HepG2 (cell line): ENCODE data around the gene DNAH9. TPM values are rescaled to one million over a fixed set of nuclear protein-coding genes. Genes with fewer than 3 reads are reported as not detected.

Experiments used
- ATAC-seq: fragments of 200-7000 bp; cut with Tn5 transposase; 3 replicates; pipeline ENCODE4 v1.9.1; 2020; ENCODE audit warnings: mild to moderate bottlenecking, moderate library complexity
- BruUV-seq: library from RNA; stranded (reverse); fragments of 400-500 nt; replicated peaks from 2 replicates; lab custom pipeline; 2021; lab: Mats Ljungman, UMichigan
- CTCF ChIA-PET: fragments of 300-600 bp; formaldehyde crosslinking; extraction: SDS; loops from one replicate; lab custom pipeline; 2021; ENCODE audit warnings: low total read pairs, inconsistent platforms, low intra/inter-chr PET ratio; lab: Yijun Ruan, JAX
- POLR2A ChIA-PET: fragments of 350-600 bp; sonication (Branson Sonifier 250); formaldehyde crosslinking; loops from one replicate; lab custom pipeline; 2020; ENCODE audit warnings: antibody characterized with exemption, inconsistent platforms; lab: Yijun Ruan, JAX
- DNase-seq: peaks from one replicate; pipeline ENCODE4 v3.0.0-alpha.2; 2015; ENCODE audit warnings: low spot score
- FAIRE-seq: peaks from 3 replicates; lab custom pipeline; 2011; peaks lifted over from hg19 to GRCh38; lab: Jason Lieb, UNC
- H2AFZ ChIP-seq: one replicate; pipeline ENCODE4 v1.6.1; 2011; ENCODE audit warnings: low read length, inconsistent platforms
- H3K27ac ChIP-seq: fragments of 300-600 bp; 3 replicates; pipeline ENCODE4 v1.8.0; 2011; ENCODE audit warnings: mixed run types, mild to moderate bottlenecking, mixed read lengths, low read length, inconsistent platforms; ENCODE audit not compliant: insufficient read depth; ENCODE audit errors: extremely low read length
- H3K27me3 ChIP-seq, 2 experiments: fragments of 200-600 bp in 1 of 2; 2 replicates in 1 of 2; 3 replicates in 1 of 2; pipeline versions ENCODE4 v1.6.0 to v1.8.0; 2011; ENCODE audit warnings: low read length in 2 of 2, mild to moderate bottlenecking in 2 of 2, moderate library complexity in 2 of 2, inconsistent platforms in 1 of 2; ENCODE audit not compliant: insufficient read depth in 2 of 2, control insufficient read depth in 1 of 2
- H3K36me3 ChIP-seq, 2 experiments: fragments of 200-600 bp in 1 of 2; replicated peaks in 1 of 2; 2 replicates in 1 of 2; 3 replicates in 1 of 2; pipeline versions ENCODE4 v1.5.1 to v1.8.0; 2011; ENCODE audit warnings: low read length in 2 of 2, inconsistent platforms in 1 of 2; ENCODE audit not compliant: insufficient read depth in 2 of 2, control insufficient read depth in 1 of 2
- H3K4me1 ChIP-seq: 2 replicates; pipeline ENCODE4 v1.5.1; 2012; ENCODE audit warnings: low read length, inconsistent platforms; ENCODE audit not compliant: insufficient read depth
- H3K4me2 ChIP-seq: 2 replicates; pipeline ENCODE4 v1.6.0; 2011; ENCODE audit warnings: low read depth, low read length, inconsistent platforms
- H3K4me3 ChIP-seq, 3 experiments: fragments of 200-600 bp in 1 of 3; sonication (generic), shearing (Covaris generic) in 1 of 3; replicated peaks in 1 of 3; 2 replicates each; pipeline ENCODE4 v1.5.1; 2011 to 2016; ENCODE audit warnings: low read length in 3 of 3, inconsistent platforms in 2 of 3, low read depth in 2 of 3, mild to moderate bottlenecking in 2 of 3, control low read depth in 1 of 3, mixed read lengths in 1 of 3; ENCODE audit not compliant: insufficient read depth in 1 of 3
- H3K79me2 ChIP-seq: one replicate; pipeline ENCODE4 v1.6.1; 2011; ENCODE audit warnings: low read length, inconsistent platforms; ENCODE audit not compliant: insufficient read depth
- H3K9ac ChIP-seq: 2 replicates; pipeline ENCODE4 v1.6.0; 2011; ENCODE audit warnings: mild to moderate bottlenecking, low read depth, low read length, inconsistent platforms; ENCODE audit not compliant: insufficient read depth
- H3K9me3 ChIP-seq: 2 replicates; pipeline ENCODE4 v1.5.1; 2012; ENCODE audit warnings: mild to moderate bottlenecking, low read length
- H4K20me1 ChIP-seq: 2 replicates; pipeline ENCODE4 v1.6.0; 2011; ENCODE audit warnings: inconsistent platforms, mild to moderate bottlenecking, low read length, moderate library complexity; ENCODE audit not compliant: insufficient read depth
- MAFF ChIP-seq: IDR thresholded peaks from 2 replicates; pipeline ENCODE4 v1.6.1; 2011; ENCODE audit warnings: low read depth, low read length, improper control_type of control experiment
- MAFK ChIP-seq, 2 experiments: IDR thresholded peaks in 1 of 2; conservative IDR thresholded peaks in 1 of 2; 2 replicates each; pipeline ENCODE4 v1.6.1; 2011; ENCODE audit warnings: improper control_type of control experiment in 2 of 2, low read length in 2 of 2
- NFRKB ChIP-seq: fragments of 450-650 bp; IDR thresholded peaks from 2 replicates; pipeline ENCODE4 v1.6.1; 2017
- POLR2A ChIP-seq, 2 experiments: IDR thresholded peaks; 2 replicates each; pipeline ENCODE4 v1.6.1; 2011; ENCODE audit warnings: low read depth in 2 of 2, low read length in 2 of 2, mild to moderate bottlenecking in 1 of 2, moderate library complexity in 1 of 2; ENCODE audit not compliant: insufficient read depth in 1 of 2
- POLR2AphosphoS5 ChIP-seq: IDR thresholded peaks from 2 replicates; pipeline ENCODE4 v1.6.1; 2012; ENCODE audit warnings: low read depth, low read length
- RBM39 ChIP-seq: fragments of 200-400 bp; formaldehyde crosslinking; IDR thresholded peaks from one replicate; pipeline ENCODE4 v1.6.1; 2018; ENCODE audit warnings: antibody characterized with exemption, mild to moderate bottlenecking, low read depth, low read length; ENCODE audit not compliant: poor library complexity, severe bottlenecking
- SNAI1 ChIP-seq: sonication (generic); formaldehyde crosslinking; IDR thresholded peaks from 2 replicates; pipeline ENCODE4 v1.5.0; 2020; ENCODE audit warnings: mild to moderate bottlenecking, missing genetic modification reagents, borderline replicate concordance
- STAT6 ChIP-seq: sonication (generic); formaldehyde crosslinking; IDR thresholded peaks from 2 replicates; pipeline ENCODE4 v1.4.0; 2020; ENCODE audit warnings: missing genetic modification reagents, mild to moderate bottlenecking, borderline replicate concordance
- ZBTB7A ChIP-seq: sonication (generic); formaldehyde crosslinking; IDR thresholded peaks from 2 replicates; pipeline ENCODE4 v1.8.0; 2022; ENCODE audit warnings: mild to moderate bottlenecking, missing genetic modification reagents
- ZNF691 ChIP-seq: sonication (generic); formaldehyde crosslinking; IDR thresholded peaks from 2 replicates; pipeline ENCODE4 v1.4.0; 2020; ENCODE audit warnings: missing genetic modification reagents, low read depth, mild to moderate bottlenecking, borderline replicate concordance
- ZNF724P ChIP-seq: sonication (generic); formaldehyde crosslinking; IDR thresholded peaks from 2 replicates; pipeline ENCODE4 v1.8.0; 2022; ENCODE audit warnings: missing genetic modification reagents, borderline replicate concordance
- WGBS: methylation state at CpG from one replicate; pipeline ENCODE4 v1.1.6; 2017; ENCODE audit warnings: low lambda C conversion rate; 5-methylcytosine and 5-hydroxymethylcytosine counted together
- in situ Hi-C: cut with HindIII; loops from 2 replicates; pipeline ENCODE4 v1.10.0; 2017; ENCODE audit warnings: low pct_unique_long_range_greater_than_20kb; ENCODE audit not compliant: extremely low pct_ligation_motif_present
- intact Hi-C: fragments of 100-400 bp; cut with micrococcal nuclease; formaldehyde crosslinking; loops from one replicate; pipeline ENCODE4 v1.10.0; 2022; ENCODE audit not compliant: unreplicated experiment
- polyA plus RNA-seq, 8 experiments: library from polyadenylated mRNA; depleted of rRNA in 3 of 8; stranded (reverse) in 7 of 8; unstranded in 1 of 8; fragments of >200 nt; fragmentation: Illumina TruSeq in 4 of 8; extraction: Trizol in 4 of 8; gene quantifications; 2 replicates each; pipeline versions ENCODE4 v1.2.1 to v1.2.3, GENCODE V29; 2011 to 2016; ENCODE audit warnings: low read depth in 4 of 8, missing spikeins in 1 of 8, mixed read lengths in 1 of 8; ENCODE audit not compliant: insufficient read depth in 1 of 8
- total RNA-seq, 5 experiments: library from RNA; depleted of rRNA; stranded (reverse); fragments of >200 nt; fragmentation: Illumina TruSeq; extraction: Trizol; gene quantifications; 2 replicates each; pipeline ENCODE4 v1.2.3, GENCODE V29; 2016; ENCODE audit warnings: low read depth in 1 of 5

DNAH9 gene
- total and polyA plus RNA-seq, 2 of the 13 experiments (the other 11 are each of a cell fraction or from before 2014, with no cell fraction given), result not detected

- intact Hi-C loops (no loop called here), in situ Hi-C loops (no loop called here)
- H3K9me3 ChIP-seq, result no peaks in the 10 kb centered on the region
- H3K4me1 ChIP-seq, result no peaks in the 10 kb centered on the region
- H3K4me3 ChIP-seq, result no peak overlapping the region
- no peaks in the 10 kb centered on the region for H4K20me1 ChIP-seq
- no peak for ATAC-seq
- H3K79me2 ChIP-seq, result no peaks in the 10 kb centered on the region
- H2AFZ ChIP-seq, result no peak overlapping the region
- no peak overlapping the region for H3K9ac ChIP-seq
- H3K27me3 ChIP-seq, result peaks cover 0 to 6% of the 10 kb centered on the region in 2 experiments; a peak in 2 of 5 replicates
- 76% methylated on average over 7 of the region's 7 CpGs for WGBS
- ChIA-PET CTCF (no interaction called here), POLR2A (no interaction called here)
- no peak for FAIRE-seq
- no peaks in the 10 kb centered on the region for H3K36me3 ChIP-seq
- DNase-seq, result no peak
- BruUV-seq, result no TSS peak
- no peak overlapping the region for H3K27ac ChIP-seq
- no peak overlapping the region for H3K4me2 ChIP-seq
- TF ChIP-seq STAT6 (CRISPR knock-in tag), result no peak
- TF ChIP-seq MAFF, result peak; percentile 70
- TF ChIP-seq NFRKB, result no peak
- TF ChIP-seq POLR2A (IDR thresholded peaks at IDR 0.05; ENCODE audit: insufficient read depth in 1 of 2, low read depth in 2 of 2, low read length in 2 of 2), result no peak
- TF ChIP-seq MAFK (conservative IDR thresholded peaks at IDR 0.05 in 1 of 2, IDR thresholded peaks at IDR 0.05 in 1 of 2; ENCODE audit: low read length in 2 of 2), result peak; percentile 76 to 86
- no peak for TF ChIP-seq RBM39
- no peak for TF ChIP-seq ZBTB7A (CRISPR knock-in tag)
- no peak for TF ChIP-seq SNAI1 (CRISPR knock-in tag)
- TF ChIP-seq ZNF724P (CRISPR knock-in tag), result no peak
- no peak for TF ChIP-seq ZNF691
- TF ChIP-seq POLR2AphosphoS5, result no peak
Measured at GRCh38 chr17:11805952-11806351, 207.7 kb downstream of the DNAH9 start.
